Measurements from ENCODE around the gene SECISBP2. TPM values are rescaled to one million over a fixed set of nuclear protein-coding genes. Genes with fewer than 3 reads are reported as not detected.

The SECISBP2 gene
- total and polyA plus RNA-seq, 9 donors = 31.2 to 87.6 (median 51.1) TPM

DNA sequence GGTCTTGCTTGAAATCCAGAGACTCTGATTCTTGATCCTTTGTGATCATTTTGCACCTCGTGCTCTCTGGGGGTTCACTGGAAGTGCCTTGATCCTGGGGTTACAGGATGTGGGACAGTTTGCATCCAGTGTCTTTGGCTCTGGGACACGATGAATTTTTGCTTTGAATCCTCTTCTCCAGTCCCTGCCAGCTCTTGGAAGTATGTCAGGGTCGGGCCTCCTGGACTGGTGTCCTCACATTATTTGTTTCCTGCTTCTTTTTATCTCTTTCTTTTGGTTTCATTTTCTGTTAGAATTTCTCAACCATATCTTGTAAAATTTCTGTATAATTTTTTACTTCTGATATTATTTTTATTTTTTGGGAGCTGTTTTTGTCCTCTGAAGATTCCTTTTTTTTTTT, 34.2 kb downstream of the SECISBP2 start:
- intact Hi-C loops (cut with DNase I) = no loop called here
- H3K9me3 ChIP-seq = no peaks in the 10 kb centered on the region
- H3K4me3 ChIP-seq = no peak overlapping the region
- no peak for TF ChIP-seq POLR2A (IDR thresholded peaks at IDR 0.05)
- no peak for TF ChIP-seq EP300 (IDR thresholded peaks at IDR 0.05)
- TF ChIP-seq, protein P1, sequence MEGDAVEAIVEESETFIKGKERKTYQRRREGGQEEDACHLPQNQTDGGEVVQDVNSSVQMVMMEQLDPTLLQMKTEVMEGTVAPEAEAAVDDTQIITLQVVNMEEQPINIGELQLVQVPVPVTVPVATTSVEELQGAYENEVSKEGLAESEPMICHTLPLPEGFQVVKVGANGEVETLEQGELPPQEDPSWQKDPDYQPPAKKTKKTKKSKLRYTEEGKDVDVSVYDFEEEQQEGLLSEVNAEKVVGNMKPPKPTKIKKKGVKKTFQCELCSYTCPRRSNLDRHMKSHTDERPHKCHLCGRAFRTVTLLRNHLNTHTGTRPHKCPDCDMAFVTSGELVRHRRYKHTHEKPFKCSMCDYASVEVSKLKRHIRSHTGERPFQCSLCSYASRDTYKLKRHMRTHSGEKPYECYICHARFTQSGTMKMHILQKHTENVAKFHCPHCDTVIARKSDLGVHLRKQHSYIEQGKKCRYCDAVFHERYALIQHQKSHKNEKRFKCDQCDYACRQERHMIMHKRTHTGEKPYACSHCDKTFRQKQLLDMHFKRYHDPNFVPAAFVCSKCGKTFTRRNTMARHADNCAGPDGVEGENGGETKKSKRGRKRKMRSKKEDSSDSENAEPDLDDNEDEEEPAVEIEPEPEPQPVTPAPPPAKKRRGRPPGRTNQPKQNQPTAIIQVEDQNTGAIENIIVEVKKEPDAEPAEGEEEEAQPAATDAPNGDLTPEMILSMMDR (IDR thresholded peaks at IDR 0.05) = no peak
- H3K36me3 ChIP-seq = no peaks in the 10 kb centered on the region
- H3K4me1 ChIP-seq (ENCODE audit: insufficient read depth) = peaks cover 6% of the 10 kb centered on the region
- H3K27ac ChIP-seq = no peak overlapping the region
- 25 to 37% (median 30%) methylated on average over 3 of the region's 3 CpGs for WGBS, 3 donors
- no peak for DNase-seq
- no peaks in the 10 kb centered on the region for H3K27me3 ChIP-seq

DNA sequence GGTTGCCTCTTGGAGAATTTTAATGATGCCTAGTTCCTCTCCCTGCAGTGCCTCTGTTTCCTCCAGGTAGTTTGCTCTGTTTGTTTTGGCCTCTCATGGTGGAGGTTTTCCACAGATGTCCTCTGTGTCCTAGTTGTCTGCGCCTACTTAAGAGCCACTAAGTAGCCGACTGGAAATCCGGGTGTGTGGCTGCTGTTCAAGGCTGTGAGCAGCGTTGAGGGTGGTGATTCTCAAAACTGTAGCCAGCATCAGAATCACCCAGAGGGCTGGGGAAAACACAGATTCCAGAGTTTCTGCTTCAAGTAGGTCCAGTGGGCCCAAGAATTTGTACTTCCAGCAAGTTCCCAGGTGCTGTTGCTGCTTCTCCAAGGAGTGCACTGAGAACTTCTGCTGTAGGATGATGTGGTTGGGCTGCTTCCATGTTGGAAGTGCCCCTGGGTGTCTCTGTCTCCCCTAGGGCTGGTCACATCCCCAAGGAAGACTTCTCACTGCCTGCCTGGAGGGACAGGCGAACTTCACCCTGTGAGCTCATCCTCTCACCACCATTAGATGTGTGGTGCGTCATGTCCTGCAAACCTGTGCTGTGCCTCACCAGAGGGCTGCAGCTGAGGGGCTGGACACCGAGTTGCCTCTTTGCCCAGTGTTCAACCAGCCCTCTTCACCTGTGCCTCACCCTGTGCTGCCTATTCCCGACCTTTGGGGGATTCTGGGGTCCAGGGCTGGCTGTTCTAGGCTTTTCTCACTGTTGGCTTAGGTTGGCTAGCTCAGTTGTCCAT, 34.8 kb downstream of the SECISBP2 start:
- TF ChIP-seq, protein P1 (IDR thresholded peaks at IDR 0.05) = no peak
- TF ChIP-seq POLR2A (IDR thresholded peaks at IDR 0.05) (no peak), EP300 (IDR thresholded peaks at IDR 0.05) (no peak)
- 72 to 84% (median 80%) methylated on average over 8 of the region's 8 CpGs for WGBS, 3 donors
- no peak for DNase-seq
- no peaks in the 10 kb centered on the region for H3K27me3 ChIP-seq
- H3K4me1 ChIP-seq (ENCODE audit: insufficient read depth) = peaks cover 6% of the 10 kb centered on the region
- H3K36me3 ChIP-seq = no peaks in the 10 kb centered on the region
- no peaks in the 10 kb centered on the region for H3K9me3 ChIP-seq
- H3K4me3 ChIP-seq = no peak overlapping the region
- intact Hi-C loops (cut with DNase I) = no loop called here
- H3K27ac ChIP-seq = no peak overlapping the region

DNA sequence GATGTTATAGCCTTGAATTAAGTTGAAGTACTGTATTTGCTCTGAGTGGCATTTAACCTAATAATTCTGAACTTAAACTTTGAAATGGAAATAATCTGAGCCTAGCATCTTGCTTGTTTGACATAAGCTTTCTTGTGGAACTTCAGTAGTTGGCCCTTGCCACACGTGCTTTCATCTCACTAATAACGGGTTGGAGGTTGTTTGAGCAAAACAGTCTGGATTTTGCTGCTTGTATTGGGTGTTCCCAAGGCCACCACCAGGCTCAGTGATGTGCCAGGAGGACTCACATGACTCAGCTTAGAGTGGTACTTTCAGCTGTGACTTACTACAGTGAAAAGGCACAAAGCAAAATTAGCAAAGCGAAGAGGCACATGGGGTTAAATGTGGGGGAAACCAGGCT, 35.7 kb downstream of the SECISBP2 start:
- Histone ChIP-seq H3K4me3 (no peak overlapping the region), H3K9me3 (no peaks in the 10 kb centered on the region), H3K27ac (no peak overlapping the region), H3K36me3 (no peaks in the 10 kb centered on the region), H3K4me1 (ENCODE audit: insufficient read depth) (peaks cover 6% of the 10 kb centered on the region), H3K27me3 (no peaks in the 10 kb centered on the region)
- 41 to 66% (median 56%) methylated on average over 3 of the region's 3 CpGs for WGBS, 3 donors
- DNase-seq = no peak
- intact Hi-C loops (cut with DNase I) = no loop called here
- TF ChIP-seq, protein P1 (IDR thresholded peaks at IDR 0.05) = no peak
- TF ChIP-seq EP300 (IDR thresholded peaks at IDR 0.05) = no peak
- TF ChIP-seq POLR2A (IDR thresholded peaks at IDR 0.05) = no peak

DNA sequence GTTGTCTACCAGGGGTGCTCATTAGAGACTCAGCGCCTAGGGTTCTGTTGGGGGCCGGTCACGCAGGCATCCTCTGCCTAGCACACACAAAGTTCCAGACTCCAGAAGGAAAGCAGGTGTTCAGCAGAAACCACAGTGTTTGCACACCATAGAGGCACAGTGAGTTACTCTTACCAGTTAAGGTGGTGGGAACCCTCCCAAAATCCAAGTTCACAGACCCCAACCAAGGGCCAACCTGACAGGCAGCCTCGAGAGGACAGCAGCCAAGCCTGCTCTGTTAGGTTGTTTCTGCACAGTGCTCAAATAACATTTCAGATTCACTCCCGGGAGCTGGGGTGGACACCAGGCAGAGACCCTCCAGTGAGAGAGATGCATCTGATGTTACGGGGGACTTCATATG, 36.2 kb downstream of the SECISBP2 start:
- intact Hi-C loops (cut with DNase I) = no loop called here
- peaks cover 6% of the 10 kb centered on the region for H3K4me1 ChIP-seq (ENCODE audit: insufficient read depth)
- no peak for TF ChIP-seq EP300 (IDR thresholded peaks at IDR 0.05)
- TF ChIP-seq, protein P1 (IDR thresholded peaks at IDR 0.05) = no peak
- no peak for TF ChIP-seq POLR2A (IDR thresholded peaks at IDR 0.05)
- H3K4me3 ChIP-seq = no peak overlapping the region
- no peaks in the 10 kb centered on the region for H3K36me3 ChIP-seq
- WGBS, 3 donors = 89 to 93% (median 93%) methylated on average over 6 of the region's 6 CpGs
- H3K9me3 ChIP-seq = no peaks in the 10 kb centered on the region
- H3K27me3 ChIP-seq = no peaks in the 10 kb centered on the region
- DNase-seq = no peak
- no peak overlapping the region for H3K27ac ChIP-seq

Data from ovary (tissue), 9 donors.